Body of pancreas (tissue), 4 donors: Measurements from ENCODE around the gene KIF12.

Source experiments
- POLR2A ChIP-seq, 3 donors: fragments of 450-650 bp; IDR thresholded peaks; one replicate each; pipeline ENCODE4 v1.6.1; 2016; ENCODE audit warnings: antibody characterized with exemption in 3 of 3, mild to moderate bottlenecking in 2 of 3
- TF ChIP-seq, protein P1 (sequence below), 7 experiments: fragments of 450-650 bp in 4 of 7; fragments of 200-600 bp in 3 of 7; sonication (generic) in 3 of 7; IDR thresholded peaks; one replicate each; pipeline ENCODE4 v1.5.1; 2016 to 2019; ENCODE audit warnings: antibody characterized with exemption in 7 of 7

DNA sequence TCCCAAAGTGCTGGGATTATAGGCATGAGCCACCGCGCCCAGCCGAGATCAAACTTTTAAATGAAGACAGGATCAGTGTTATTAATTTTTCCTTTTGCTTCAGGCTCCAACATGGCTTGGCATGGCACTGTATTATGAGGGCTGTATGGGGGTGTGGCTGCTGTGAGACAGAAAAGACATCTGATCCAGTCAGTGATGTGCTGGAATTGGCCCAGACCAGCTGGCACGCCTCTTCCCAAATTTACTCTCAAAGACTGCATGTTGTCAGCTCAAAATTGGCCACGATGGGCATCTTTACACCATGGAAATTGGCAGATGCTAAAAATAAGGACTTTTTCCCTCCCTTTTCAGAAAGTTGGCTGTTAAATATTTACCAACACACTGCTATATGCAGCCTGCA lies 44.1 kb upstream of the KIF12 start:
- TF ChIP-seq, protein P1, sequence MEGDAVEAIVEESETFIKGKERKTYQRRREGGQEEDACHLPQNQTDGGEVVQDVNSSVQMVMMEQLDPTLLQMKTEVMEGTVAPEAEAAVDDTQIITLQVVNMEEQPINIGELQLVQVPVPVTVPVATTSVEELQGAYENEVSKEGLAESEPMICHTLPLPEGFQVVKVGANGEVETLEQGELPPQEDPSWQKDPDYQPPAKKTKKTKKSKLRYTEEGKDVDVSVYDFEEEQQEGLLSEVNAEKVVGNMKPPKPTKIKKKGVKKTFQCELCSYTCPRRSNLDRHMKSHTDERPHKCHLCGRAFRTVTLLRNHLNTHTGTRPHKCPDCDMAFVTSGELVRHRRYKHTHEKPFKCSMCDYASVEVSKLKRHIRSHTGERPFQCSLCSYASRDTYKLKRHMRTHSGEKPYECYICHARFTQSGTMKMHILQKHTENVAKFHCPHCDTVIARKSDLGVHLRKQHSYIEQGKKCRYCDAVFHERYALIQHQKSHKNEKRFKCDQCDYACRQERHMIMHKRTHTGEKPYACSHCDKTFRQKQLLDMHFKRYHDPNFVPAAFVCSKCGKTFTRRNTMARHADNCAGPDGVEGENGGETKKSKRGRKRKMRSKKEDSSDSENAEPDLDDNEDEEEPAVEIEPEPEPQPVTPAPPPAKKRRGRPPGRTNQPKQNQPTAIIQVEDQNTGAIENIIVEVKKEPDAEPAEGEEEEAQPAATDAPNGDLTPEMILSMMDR (IDR thresholded peaks at IDR 0.05) = no peak
- no peak for TF ChIP-seq POLR2A (IDR thresholded peaks at IDR 0.05)
